Endothelial cell of umbilical vein (primary cell): ENCODE results near the gene ERVK3-1. TPM values are rescaled to one million over a fixed set of nuclear protein-coding genes. Genes with fewer than 3 reads are reported as not detected.

ENCODE experiments used
- BruUV-seq: library from RNA; stranded (reverse); fragments of 400-500 nt; replicated peaks from 2 replicates; lab custom pipeline; 2021; lab: Mats Ljungman, UMichigan
- CTCF ChIA-PET: fragments of 300-600, 350-600 bp; sonication (Branson Sonifier 250); formaldehyde crosslinking; loops from one replicate; lab custom pipeline; 2021; ENCODE audit warnings: antibody characterized with exemption, inconsistent platforms; lab: Charles Lee
- POLR2A ChIA-PET: fragments of 300-600, 350-600 bp; sonication (Branson Sonifier 250); formaldehyde crosslinking; loops from one replicate; lab custom pipeline; 2021; ENCODE audit warnings: antibody characterized with exemption, inconsistent platforms; lab: Charles Lee
- DNase-seq: peaks from one replicate; pipeline ENCODE4 v3.0.0-alpha.2; 2011; ENCODE audit warnings: low read depth, low spot score
- FAIRE-seq: peaks from 2 replicates; lab custom pipeline; 2011; peaks lifted over from hg19 to GRCh38; lab: Jason Lieb, UNC
- H2AFZ ChIP-seq: 2 replicates; pipeline ENCODE4 v1.6.0; 2012; ENCODE audit warnings: low read depth, low read length, control low read depth, inconsistent platforms
- H3K27ac ChIP-seq: 2 replicates; pipeline ENCODE4 v1.5.1; 2011; ENCODE audit warnings: low read depth, mild to moderate bottlenecking, control low read depth, low read length, moderate library complexity; ENCODE audit not compliant: insufficient read depth
- H3K27me3 ChIP-seq, 2 experiments: 2 replicates each; pipeline versions ENCODE4 v1.6.0 to v1.6.1; 2011; ENCODE audit warnings: low read length in 2 of 2, mixed read lengths in 1 of 2; ENCODE audit not compliant: control insufficient read depth in 2 of 2, insufficient read depth in 2 of 2
- H3K36me3 ChIP-seq, 2 experiments: 2 replicates in 1 of 2; 3 replicates in 1 of 2; pipeline ENCODE4 v1.5.1; 2011; ENCODE audit warnings: low read length in 2 of 2, mild to moderate bottlenecking in 1 of 2, moderate library complexity in 1 of 2; ENCODE audit not compliant: control insufficient read depth in 2 of 2, insufficient read depth in 2 of 2; ENCODE audit errors: extremely low read depth in 1 of 2
- H3K4me1 ChIP-seq: 3 replicates; pipeline ENCODE4 v1.5.1; 2011; ENCODE audit warnings: mild to moderate bottlenecking, low read length; ENCODE audit not compliant: control insufficient read depth, insufficient read depth; ENCODE audit errors: extremely low read depth
- H3K4me2 ChIP-seq: 2 replicates; pipeline ENCODE4 v1.6.1; 2011; ENCODE audit warnings: low read length, control low read depth, mixed read lengths; ENCODE audit not compliant: insufficient read depth
- H3K4me3 ChIP-seq, 3 experiments: fragments of 200-600 bp in 1 of 3; sonication (generic), shearing (Covaris generic) in 1 of 3; replicated peaks in 1 of 3; 2 replicates each; pipeline ENCODE4 v1.5.1; 2011 to 2016; ENCODE audit warnings: control low read depth in 3 of 3, low read length in 3 of 3, mild to moderate bottlenecking in 2 of 3, inconsistent platforms in 1 of 3, low read depth in 1 of 3, moderate library complexity in 1 of 3; ENCODE audit not compliant: insufficient read depth in 1 of 3
- H3K79me2 ChIP-seq: 2 replicates; pipeline ENCODE4 v1.6.0; 2012; ENCODE audit warnings: low read length, inconsistent platforms; ENCODE audit not compliant: control insufficient read depth, insufficient read depth
- H3K9ac ChIP-seq: replicated peaks from 2 replicates; pipeline ENCODE3; 2011; ENCODE audit warnings: low read length, control low read depth; ENCODE audit not compliant: insufficient read depth; ENCODE audit errors: extremely low read depth
- H3K9me1 ChIP-seq: replicated peaks from 3 replicates; pipeline ENCODE4 v1.6.0; 2011; ENCODE audit warnings: mild to moderate bottlenecking, low read length; ENCODE audit not compliant: control insufficient read depth, insufficient read depth; ENCODE audit errors: extremely low read depth
- H3K9me3 ChIP-seq: replicated peaks from 2 replicates; pipeline ENCODE4 v1.5.1; 2012; ENCODE audit warnings: low read length, inconsistent platforms; ENCODE audit not compliant: control insufficient read depth, insufficient read depth
- H4K20me1 ChIP-seq: replicated peaks from 2 replicates; pipeline ENCODE3; 2011; ENCODE audit warnings: mild to moderate bottlenecking, low read length; ENCODE audit not compliant: control insufficient read depth, insufficient read depth; ENCODE audit errors: extremely low read depth
- CTCF ChIP-seq, 2 donors: IDR thresholded peaks; 1 replicate in 1 of 2; 2 replicates in 1 of 2; pipeline ENCODE4 v1.5.1; 2011; ENCODE audit warnings: low read length in 2 of 2, mild to moderate bottlenecking in 2 of 2, moderate library complexity in 2 of 2, control low read depth in 1 of 2, inconsistent platforms in 1 of 2, low read depth in 1 of 2; ENCODE audit not compliant: insufficient read depth in 1 of 2; ENCODE audit errors: extremely low read depth in 1 of 2
- EZH2 ChIP-seq: IDR thresholded peaks from 2 replicates; pipeline ENCODE4 v1.6.1; 2012; ENCODE audit warnings: borderline replicate concordance, low read depth, mild to moderate bottlenecking, moderate library complexity, low read length, inconsistent platforms; ENCODE audit not compliant: severe bottlenecking
- FOS ChIP-seq: IDR thresholded peaks from 2 replicates; pipeline ENCODE4 v1.6.1; 2011; ENCODE audit warnings: mild to moderate bottlenecking, low read length, moderate library complexity, borderline replicate concordance; ENCODE audit not compliant: insufficient read depth
- GATA2 ChIP-seq: IDR thresholded peaks from 2 replicates; pipeline ENCODE4 v1.7.0; 2011; ENCODE audit warnings: low read depth, mild to moderate bottlenecking, moderate library complexity, mixed read lengths, low read length; ENCODE audit not compliant: insufficient read length, insufficient read depth
- JUN ChIP-seq: IDR thresholded peaks from 2 replicates; pipeline ENCODE4 v1.6.1; 2011; ENCODE audit warnings: borderline replicate concordance, low read depth; ENCODE audit not compliant: insufficient read length, insufficient read depth
- MAX ChIP-seq: IDR thresholded peaks from 2 replicates; pipeline ENCODE4 v1.6.1; 2011; ENCODE audit not compliant: insufficient read depth, insufficient read length
- MYC ChIP-seq: IDR thresholded peaks from one replicate; pipeline ENCODE4 v1.6.1; 2011; ENCODE audit warnings: mild to moderate bottlenecking, low read depth, low read length
- POLR2A ChIP-seq: IDR thresholded peaks from 2 replicates; pipeline ENCODE4 v1.6.1; 2012; ENCODE audit warnings: low read depth, mild to moderate bottlenecking, control low read depth, low read length
- POLR2AphosphoS5 ChIP-seq: IDR thresholded peaks from 2 replicates; pipeline ENCODE4 v1.6.1; 2012; ENCODE audit warnings: low read depth, mild to moderate bottlenecking, control low read depth, low read length, moderate library complexity; ENCODE audit not compliant: insufficient read depth
- dilution Hi-C: fragments of 300-500 bp; cut with MboI; formaldehyde crosslinking; loops from one replicate; pipeline ENCODE4 v1.15.0; 2019; ENCODE audit warnings: low sequenced_read_pairs; ENCODE audit not compliant: extremely low pct_ligation_motif_present
- intact Hi-C: fragments of 100-400 bp; cut with micrococcal nuclease; formaldehyde crosslinking; loops from one replicate; pipeline ENCODE4 v1.10.0; 2022
- polyA plus RNA-seq, 4 experiments: library from polyadenylated mRNA; depleted of rRNA in 3 of 4; stranded (reverse) in 3 of 4; unstranded in 1 of 4; fragments of >200 nt; gene quantifications; 2 replicates each; pipeline versions ENCODE4 v1.2.1 to v1.2.3, GENCODE V29; 2011 to 2012; ENCODE audit warnings: missing spikeins in 1 of 4
- total RNA-seq: library from RNA; stranded (reverse); gene quantifications from 2 replicates; pipeline ENCODE4 v1.2.3, GENCODE V29; 2021

Gene ERVK3-1
- total and polyA plus RNA-seq, 2 donors (not counting 3 experiments of a cell fraction or from before 2014, with no cell fraction given) = 25.8 to 29.3 TPM

GRCh38 chr19:58307736-58308135, 2.6 kb downstream of the ERVK3-1 start:
- Histone ChIP-seq H3K36me3 (peaks cover 0 to 11% of the 10 kb centered on the region in 2 experiments), H4K20me1 (no peaks in the 10 kb centered on the region), H3K4me2 (no peak overlapping the region), H2AFZ (no peak overlapping the region), H3K9me1 (no peaks in the 10 kb centered on the region), H3K9me3 (no peaks in the 10 kb centered on the region), H3K27ac (no peak overlapping the region), H3K4me1 (peaks cover 9% of the 10 kb centered on the region), H3K4me3 (no peak overlapping the region), H3K27me3 (no peaks in the 10 kb centered on the region), H3K79me2 (peaks cover 7% of the 10 kb centered on the region), H3K9ac (no peak overlapping the region)
- BruUV-seq = no TSS peak
- FAIRE-seq (no peak), DNase-seq (no peak)
- intact Hi-C loops (no loop called here), dilution Hi-C loops (no loop called here)
- CTCF ChIA-PET = interaction anchor here (2.4 kb wide), 1 partner anchor 79 kb away, joined by 9 read pairs; the partner anchor contains the start of gene ZNF544
- TF ChIP-seq MAX (no peak), POLR2A (no peak), MYC (no peak), POLR2AphosphoS5 (no peak), EZH2 (no peak), FOS (no peak), JUN (no peak), GATA2 (no peak), CTCF (IDR thresholded peaks at IDR 0.05; ENCODE audit: extremely low read depth in 1 of 2, insufficient read depth in 1 of 2, low read depth in 1 of 2, low read length in 2 of 2) (no peak)
- POLR2A ChIA-PET = no interaction called here
